ENCODE results near the gene ASMTL. TPM values are rescaled to one million over a fixed set of nuclear protein-coding genes. Genes with fewer than 3 reads are reported as not detected.

The ASMTL gene
- total and polyA plus RNA-seq, 2 donors (not counting 1 experiment from before 2014, with no cell fraction given), result 12.9 to 19.8 TPM

DNA sequence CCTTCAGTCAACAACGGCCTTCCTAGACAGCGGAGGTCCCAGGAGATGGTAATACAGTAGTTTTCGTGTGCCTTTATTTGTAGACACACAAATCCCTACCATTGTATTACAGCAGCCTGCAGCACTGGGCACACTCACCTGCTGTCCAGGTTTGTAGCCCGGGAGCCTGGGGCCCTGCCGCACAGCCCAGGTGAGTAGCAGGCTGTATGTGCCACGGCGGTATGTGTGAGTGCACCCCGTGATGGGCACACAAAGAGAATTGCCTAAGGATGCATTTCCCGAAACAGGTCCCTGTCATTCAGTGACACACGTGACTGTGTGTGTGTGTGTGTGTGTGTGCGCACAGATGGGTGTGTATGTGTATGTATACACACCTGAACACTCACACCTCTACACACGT lies 52.7 kb downstream of the ASMTL start:
- H3K4me1 ChIP-seq (ENCODE audit: control insufficient read depth, extremely low read depth, insufficient read depth, low read length), result peaks cover 3% of the 10 kb centered on the region
- H2AFZ ChIP-seq (ENCODE audit: low read length), result no peak overlapping the region
- H3K9me3 ChIP-seq (ENCODE audit: control insufficient read depth, insufficient read depth, low read depth, low read length), result no peaks in the 10 kb centered on the region
- peaks cover 26% of the 10 kb centered on the region for H3K36me3 ChIP-seq (ENCODE audit: control insufficient read depth, insufficient read depth, low read length)
- H3K4me2 ChIP-seq (ENCODE audit: extremely low read depth, insufficient read depth, low read length), result no peak overlapping the region
- no peak overlapping the region for H3K4me3 ChIP-seq (replicated peaks in 1 of 4; ENCODE audit: control extremely low read depth in 1 of 4, insufficient read depth in 1 of 4, low read depth in 3 of 4, low read length in 4 of 4)
- DNase-seq (ENCODE audit: low read depth in 2 of 2), result no peak
- TF ChIP-seq EZH2 (IDR thresholded peaks at IDR 0.05; ENCODE audit: low read length, missing control alignments), result no peak
- peaks cover 9% of the 10 kb centered on the region for H3K79me2 ChIP-seq (ENCODE audit: control insufficient read depth, insufficient read depth, low read length)
- no peaks in the 10 kb centered on the region for H4K20me1 ChIP-seq (ENCODE audit: control insufficient read depth, extremely low read depth, insufficient read depth, low read length)
- no peaks in the 10 kb centered on the region for H3K27me3 ChIP-seq (ENCODE audit: control insufficient read depth, insufficient read depth, low read length)
- no peak overlapping the region for H3K9ac ChIP-seq (ENCODE audit: insufficient read depth, low read length)
- H3K27ac ChIP-seq (ENCODE audit: insufficient read depth, low read length), result no peak overlapping the region

DNA sequence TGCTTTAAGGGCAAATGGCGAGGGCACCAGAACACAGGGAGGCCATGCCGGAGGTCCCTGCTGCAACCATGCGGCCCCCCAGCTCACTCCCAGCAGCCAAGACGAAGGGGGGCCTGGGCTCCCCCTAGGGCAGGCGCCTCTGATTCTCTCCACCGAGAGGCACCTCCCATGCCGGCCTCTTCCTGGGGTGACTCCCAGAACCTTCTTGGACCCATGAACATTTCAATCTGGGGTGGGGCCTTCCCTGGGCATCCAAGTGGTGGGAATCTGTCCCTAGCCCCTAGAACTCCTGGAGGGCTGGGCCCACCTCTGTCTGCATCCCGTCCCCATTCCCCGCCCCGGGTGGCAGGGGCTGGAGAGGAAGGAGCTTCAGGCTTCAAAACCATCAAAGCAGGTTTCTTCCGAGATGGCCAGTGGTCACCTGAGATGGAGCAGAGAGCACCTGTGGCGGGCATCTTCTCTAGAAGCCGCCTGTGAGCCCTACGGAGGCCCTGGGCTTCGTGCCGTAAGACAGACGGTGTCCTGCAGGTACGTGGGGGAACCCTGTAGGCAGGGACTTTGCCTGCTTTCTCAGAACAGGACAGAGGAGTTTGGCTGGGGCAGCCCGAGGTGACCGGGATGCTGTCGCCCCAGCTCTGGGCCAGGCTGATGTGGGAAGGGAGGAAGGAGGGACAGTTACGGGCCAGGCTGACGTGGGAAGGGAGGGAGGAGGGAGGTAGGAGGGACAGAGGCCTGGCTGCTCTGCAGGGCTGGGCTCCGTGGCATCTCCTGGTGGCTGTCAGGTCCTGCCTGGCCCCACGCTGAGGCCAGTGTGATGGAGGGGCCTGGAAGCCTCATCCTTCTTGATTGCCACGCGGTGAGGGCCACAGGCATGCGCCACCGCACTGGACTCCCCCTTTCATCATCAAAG lies 54.0 kb downstream of the ASMTL start:
- Histone ChIP-seq H4K20me1 (ENCODE audit: control insufficient read depth, extremely low read depth, insufficient read depth, low read length) (no peaks in the 10 kb centered on the region), H3K9me3 (ENCODE audit: control insufficient read depth, insufficient read depth, low read depth, low read length) (no peaks in the 10 kb centered on the region), H3K4me2 (ENCODE audit: extremely low read depth, insufficient read depth, low read length) (no peak overlapping the region), H3K4me3 (replicated peaks in 1 of 4; ENCODE audit: control extremely low read depth in 1 of 4, insufficient read depth in 1 of 4, low read depth in 3 of 4, low read length in 4 of 4) (no peak overlapping the region), H3K4me1 (ENCODE audit: control insufficient read depth, extremely low read depth, insufficient read depth, low read length) (peaks cover 7% of the 10 kb centered on the region), H3K9ac (ENCODE audit: insufficient read depth, low read length) (no peak overlapping the region), H2AFZ (ENCODE audit: low read length) (no peak overlapping the region), H3K79me2 (ENCODE audit: control insufficient read depth, insufficient read depth, low read length) (peaks cover 22% of the 10 kb centered on the region), H3K27ac (ENCODE audit: insufficient read depth, low read length) (no peak overlapping the region), H3K27me3 (ENCODE audit: control insufficient read depth, insufficient read depth, low read length) (no peaks in the 10 kb centered on the region), H3K36me3 (ENCODE audit: control insufficient read depth, insufficient read depth, low read length) (peaks cover 18% of the 10 kb centered on the region)
- TF ChIP-seq, protein P1, sequence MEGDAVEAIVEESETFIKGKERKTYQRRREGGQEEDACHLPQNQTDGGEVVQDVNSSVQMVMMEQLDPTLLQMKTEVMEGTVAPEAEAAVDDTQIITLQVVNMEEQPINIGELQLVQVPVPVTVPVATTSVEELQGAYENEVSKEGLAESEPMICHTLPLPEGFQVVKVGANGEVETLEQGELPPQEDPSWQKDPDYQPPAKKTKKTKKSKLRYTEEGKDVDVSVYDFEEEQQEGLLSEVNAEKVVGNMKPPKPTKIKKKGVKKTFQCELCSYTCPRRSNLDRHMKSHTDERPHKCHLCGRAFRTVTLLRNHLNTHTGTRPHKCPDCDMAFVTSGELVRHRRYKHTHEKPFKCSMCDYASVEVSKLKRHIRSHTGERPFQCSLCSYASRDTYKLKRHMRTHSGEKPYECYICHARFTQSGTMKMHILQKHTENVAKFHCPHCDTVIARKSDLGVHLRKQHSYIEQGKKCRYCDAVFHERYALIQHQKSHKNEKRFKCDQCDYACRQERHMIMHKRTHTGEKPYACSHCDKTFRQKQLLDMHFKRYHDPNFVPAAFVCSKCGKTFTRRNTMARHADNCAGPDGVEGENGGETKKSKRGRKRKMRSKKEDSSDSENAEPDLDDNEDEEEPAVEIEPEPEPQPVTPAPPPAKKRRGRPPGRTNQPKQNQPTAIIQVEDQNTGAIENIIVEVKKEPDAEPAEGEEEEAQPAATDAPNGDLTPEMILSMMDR (conservative IDR thresholded peaks at IDR 0.05 in 1 of 2, IDR thresholded peaks at IDR 0.05 in 1 of 2; ENCODE audit: low read depth in 1 of 2, low read length in 2 of 2), result no peak
- TF ChIP-seq EZH2 (IDR thresholded peaks at IDR 0.05; ENCODE audit: low read length, missing control alignments), result no peak
- DNase-seq (ENCODE audit: low read depth in 2 of 2), result no peak

DNA sequence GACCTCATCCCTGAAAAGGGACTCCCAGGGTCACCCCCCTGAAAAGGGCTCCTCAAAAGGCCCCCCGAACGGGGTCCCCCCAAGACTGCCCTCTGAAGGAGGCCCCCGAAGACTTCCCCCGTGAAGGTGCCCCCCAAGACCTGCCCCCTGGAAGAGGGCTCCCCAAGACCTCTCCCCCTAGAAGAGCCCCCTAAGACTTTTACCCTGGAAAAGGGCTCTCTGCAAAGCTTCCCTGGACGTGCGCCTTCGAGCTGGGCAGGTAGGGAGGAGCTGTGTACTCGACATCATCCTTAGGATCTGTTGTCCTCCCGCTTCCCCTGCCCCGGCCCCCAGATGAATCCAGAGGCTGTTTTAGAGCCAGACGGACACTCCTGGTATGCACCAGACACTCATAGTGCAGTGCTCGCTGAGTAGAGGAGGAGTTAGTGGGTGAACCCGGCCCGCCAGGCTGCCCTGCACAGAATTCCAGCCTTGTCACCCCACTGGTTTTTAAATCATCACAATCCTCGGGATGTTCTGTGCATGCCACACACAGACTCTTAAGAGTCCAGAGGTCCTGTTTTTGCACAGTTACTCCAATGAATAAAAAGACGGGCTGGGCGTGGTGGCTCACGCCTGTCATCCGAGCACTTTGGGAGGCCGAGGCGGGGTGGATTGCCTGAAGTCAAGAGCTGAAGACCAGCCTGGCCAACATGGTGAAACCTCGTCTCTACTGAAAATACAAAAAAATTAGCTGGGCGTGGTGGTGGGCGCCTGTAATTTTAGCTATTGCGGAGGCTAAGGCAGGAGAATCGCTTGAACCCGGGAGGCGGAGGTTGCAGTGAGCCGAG lies 55.1 kb downstream of the ASMTL start:
- no peaks in the 10 kb centered on the region for H3K9me3 ChIP-seq (ENCODE audit: control insufficient read depth, insufficient read depth, low read depth, low read length)
- no peaks in the 10 kb centered on the region for H3K27me3 ChIP-seq (ENCODE audit: control insufficient read depth, insufficient read depth, low read length)
- no peaks in the 10 kb centered on the region for H4K20me1 ChIP-seq (ENCODE audit: control insufficient read depth, extremely low read depth, insufficient read depth, low read length)
- DNase-seq (ENCODE audit: low read depth in 2 of 2), result no peak
- no peak overlapping the region for H3K4me2 ChIP-seq (ENCODE audit: extremely low read depth, insufficient read depth, low read length)
- peaks cover 27% of the 10 kb centered on the region for H3K79me2 ChIP-seq (ENCODE audit: control insufficient read depth, insufficient read depth, low read length)
- no peak overlapping the region for H3K27ac ChIP-seq (ENCODE audit: insufficient read depth, low read length)
- no peak overlapping the region for H3K9ac ChIP-seq (ENCODE audit: insufficient read depth, low read length)
- no peak for TF ChIP-seq EZH2 (IDR thresholded peaks at IDR 0.05; ENCODE audit: low read length, missing control alignments)
- TF ChIP-seq, protein P1 (conservative IDR thresholded peaks at IDR 0.05 in 1 of 2, IDR thresholded peaks at IDR 0.05 in 1 of 2; ENCODE audit: low read depth in 1 of 2, low read length in 2 of 2), result no peak
- H3K4me1 ChIP-seq (ENCODE audit: control insufficient read depth, extremely low read depth, insufficient read depth, low read length), result peaks cover 7% of the 10 kb centered on the region
- H3K4me3 ChIP-seq (replicated peaks in 1 of 4; ENCODE audit: control extremely low read depth in 1 of 4, insufficient read depth in 1 of 4, low read depth in 3 of 4, low read length in 4 of 4), result no peak overlapping the region
- peaks cover 10% of the 10 kb centered on the region for H3K36me3 ChIP-seq (ENCODE audit: control insufficient read depth, insufficient read depth, low read length)
- no peak overlapping the region for H2AFZ ChIP-seq (ENCODE audit: low read length)

Measured in fibroblast of lung (primary cell).